GM12878 (cell line): ENCODE results near the gene APBB1IP. TPM values are rescaled to one million over a fixed set of nuclear protein-coding genes. Genes with fewer than 3 reads are reported as not detected.

Experiments
- ATAC-seq: fragments of 200-7000 bp; cut with Tn5 transposase; 3 replicates; pipeline ENCODE4 v1.9.1; 2020; ENCODE audit warnings: mild to moderate bottlenecking, moderate library complexity
- BruUV-seq: library from RNA; stranded (reverse); fragments of 400-500 nt; replicated peaks from 2 replicates; lab custom pipeline; 2021; lab: Mats Ljungman, UMichigan
- CTCF ChIA-PET: fragments of 300-600 bp; sonication (Branson Sonifier 250); formaldehyde crosslinking; extraction: SDS; loops from one replicate; lab custom pipeline; 2021; ENCODE audit warnings: inconsistent platforms; lab: Yijun Ruan, JAX
- POLR2A ChIA-PET: fragments of 350-600 bp; formaldehyde crosslinking; extraction: SDS; loops from one replicate; lab custom pipeline; 2021; ENCODE audit warnings: inconsistent platforms; lab: Charles Lee
- RAD21 ChIA-PET: fragments of 300-600 bp; sonication (Branson Sonifier 250); formaldehyde crosslinking; loops from one replicate; lab custom pipeline; 2023; ENCODE audit warnings: antibody characterized with exemption; ENCODE audit not compliant: unreplicated experiment; lab: Charles Lee
- SMC1A ChIA-PET: fragments of 300-600 bp; sonication (Branson Sonifier 250); formaldehyde crosslinking; loops from one replicate; lab custom pipeline; 2023; ENCODE audit not compliant: unreplicated experiment, uncharacterized antibody; lab: Charles Lee
- DNase-seq: peaks from one replicate; pipeline ENCODE4 v3.0.0-alpha.2; 2011; ENCODE audit warnings: low read depth, low spot score
- FAIRE-seq: peaks from 3 replicates; lab custom pipeline; 2011; peaks lifted over from hg19 to GRCh38; lab: Jason Lieb, UNC
- H2AFZ ChIP-seq: 2 replicates; pipeline ENCODE4 v1.6.0; 2011; ENCODE audit warnings: low read depth, low read length, control low read depth; ENCODE audit not compliant: control insufficient read depth
- H3K27ac ChIP-seq: 2 replicates; pipeline ENCODE4 v1.5.1; 2011; ENCODE audit warnings: control low read depth; ENCODE audit not compliant: control insufficient read depth, insufficient read depth
- H3K27me3 ChIP-seq, 2 experiments: replicated peaks in 1 of 2; 2 replicates each; pipeline versions ENCODE4 v1.6.0 to v1.6.1; 2011; ENCODE audit warnings: low read length in 1 of 2; ENCODE audit not compliant: control insufficient read depth in 2 of 2, insufficient read depth in 2 of 2
- H3K36me3 ChIP-seq, 2 experiments: 2 replicates each; pipeline ENCODE4 v1.5.1; 2011; ENCODE audit warnings: low read length in 1 of 2; ENCODE audit not compliant: control insufficient read depth in 2 of 2, insufficient read depth in 2 of 2
- H3K4me1 ChIP-seq: 2 replicates; pipeline ENCODE4 v1.6.1; 2011; ENCODE audit warnings: mild to moderate bottlenecking, low read length, moderate library complexity, mixed read lengths; ENCODE audit not compliant: control insufficient read depth, insufficient read depth
- H3K4me2 ChIP-seq: 2 replicates; pipeline ENCODE4 v1.6.0; 2011; ENCODE audit warnings: control low read depth; ENCODE audit not compliant: control insufficient read depth, insufficient read depth
- H3K4me3 ChIP-seq: fragments of 200-600 bp; sonication (generic); 2 replicates; pipeline ENCODE4 v1.5.1; 2016
- H3K79me2 ChIP-seq: 2 replicates; pipeline ENCODE4 v1.6.0; 2011; ENCODE audit warnings: low read length; ENCODE audit not compliant: control insufficient read depth, insufficient read depth
- H3K9ac ChIP-seq: 2 replicates; pipeline ENCODE4 v1.8.0; 2011; ENCODE audit warnings: low read length, control low read depth, mixed read lengths; ENCODE audit not compliant: control insufficient read depth, insufficient read depth
- H3K9me3 ChIP-seq: replicated peaks from 3 replicates; pipeline ENCODE4 v1.5.1; 2011; ENCODE audit warnings: mild to moderate bottlenecking, low read length; ENCODE audit not compliant: control insufficient read depth, insufficient read depth
- H4K20me1 ChIP-seq: 2 replicates; pipeline ENCODE4 v1.6.0; 2011; ENCODE audit not compliant: control insufficient read depth, insufficient read depth
- BRCA1 ChIP-seq: IDR thresholded peaks from 2 replicates; pipeline ENCODE4 v1.6.1; 2011; ENCODE audit warnings: low read depth, low read length, improper control_type of control experiment
- FOXM1 ChIP-seq: IDR thresholded peaks from 2 replicates; pipeline ENCODE4 v1.6.1; 2012; ENCODE audit warnings: low read depth, mild to moderate bottlenecking, inconsistent platforms, low read length, moderate library complexity
- IKZF1 ChIP-seq: fragments of 450-650 bp; conservative IDR thresholded peaks from 2 replicates; pipeline ENCODE4 v1.6.1; 2017; ENCODE audit warnings: antibody characterized with exemption, mild to moderate bottlenecking
- NBN ChIP-seq: fragments of 450-650 bp; IDR thresholded peaks from 2 replicates; pipeline ENCODE4 v1.6.1; 2016
- NFXL1 ChIP-seq: fragments of 450-650 bp; IDR thresholded peaks from 2 replicates; pipeline ENCODE4 v1.6.1; 2017; ENCODE audit warnings: antibody characterized with exemption, mild to moderate bottlenecking, borderline replicate concordance
- RAD21 ChIP-seq: IDR thresholded peaks from 2 replicates; pipeline ENCODE4 v1.6.1; 2011; ENCODE audit warnings: mild to moderate bottlenecking, low read depth, low read length, moderate library complexity; ENCODE audit not compliant: insufficient read depth
- RB1 ChIP-seq: fragments of 450-650 bp; formaldehyde crosslinking; IDR thresholded peaks from 2 replicates; pipeline ENCODE4 v1.6.1; 2017; ENCODE audit warnings: mild to moderate bottlenecking, borderline replicate concordance
- SMC3 ChIP-seq: IDR thresholded peaks from 2 replicates; pipeline ENCODE4 v1.6.1; 2011; ENCODE audit warnings: low read length, improper control_type of control experiment, borderline replicate concordance
- YY1 ChIP-seq: IDR thresholded peaks from 2 replicates; pipeline ENCODE4 v1.6.1; 2011; ENCODE audit warnings: low read depth, mild to moderate bottlenecking, low read length
- WGBS: methylation state at CpG from one replicate; pipeline ENCODE4 v1.1.6; 2016; ENCODE audit warnings: low lambda C conversion rate; ENCODE audit not compliant: insufficient replicate concordance, insufficient coverage; ENCODE audit errors: missing lambda C conversion rate; 5-methylcytosine and 5-hydroxymethylcytosine counted together
- in situ Hi-C: fragments of 300-500 bp; cut with MboI; formaldehyde crosslinking; loops from 9 replicates; pipeline ENCODE4 v1.14.3; 2018; ENCODE audit warnings: mixed read lengths
- intact Hi-C: fragments of 100-400 bp; cut with micrococcal nuclease; formaldehyde crosslinking; loops from one replicate; pipeline ENCODE4 v1.14.2; 2022; ENCODE audit not compliant: unreplicated experiment
- polyA plus RNA-seq, 11 experiments: library from polyadenylated mRNA; depleted of rRNA in 4 of 11; unstranded in 6 of 11; stranded (reverse) in 5 of 11; fragments of >200 nt; fragmentation: Nextera tagmentation in 4 of 11; fragmentation: Illumina TruSeq in 1 of 11; extraction: Ambion mirVana in 4 of 11; extraction: Trizol in 1 of 11; gene quantifications; 1 replicate in 1 of 11; 2 replicates in 10 of 11; pipeline versions ENCODE4 v1.2.1 to v1.2.3, GENCODE V29; 2011 to 2016; ENCODE audit warnings: inconsistent platforms in 2 of 11, missing spikeins in 2 of 11, low read depth in 1 of 11
- total RNA-seq, 4 experiments: library from RNA; depleted of rRNA in 3 of 4; stranded (reverse); fragments of >200 nt in 3 of 4; fragmentation: Illumina TruSeq in 1 of 4; extraction: Trizol in 1 of 4; gene quantifications; 2 replicates each; pipeline versions ENCODE4 v1.2.1 to v1.2.3, GENCODE V29; 2013 to 2021
- TF ChIP-seq, protein P1 (sequence below), 3 experiments: IDR thresholded peaks in 2 of 3; conservative IDR thresholded peaks in 1 of 3; 2 replicates each; pipeline ENCODE4 v1.5.1; 2011; ENCODE audit warnings: low read depth in 3 of 3, low read length in 3 of 3, mild to moderate bottlenecking in 3 of 3, control low read depth in 2 of 3, moderate library complexity in 2 of 3, inconsistent platforms in 1 of 3, mixed read lengths in 1 of 3; ENCODE audit not compliant: control insufficient read depth in 2 of 3, insufficient read depth in 1 of 3; ENCODE audit errors: extremely low read depth in 1 of 3
- TF ChIP-seq, protein P2 (sequence below): fragments of 450-650 bp; IDR thresholded peaks from 2 replicates; pipeline ENCODE4 v1.6.1; 2017; ENCODE audit warnings: mild to moderate bottlenecking, moderate library complexity
- TF ChIP-seq, protein P3 (sequence below): IDR thresholded peaks from 2 replicates; pipeline ENCODE4 v1.6.1; 2012; ENCODE audit warnings: low read length, inconsistent platforms

The APBB1IP gene
- total and polyA plus RNA-seq, 10 of the 15 experiments (the other 5 are each of a cell fraction or from before 2014, with no cell fraction given): 7.3 to 67.4 (median 19.9) TPM

DNA sequence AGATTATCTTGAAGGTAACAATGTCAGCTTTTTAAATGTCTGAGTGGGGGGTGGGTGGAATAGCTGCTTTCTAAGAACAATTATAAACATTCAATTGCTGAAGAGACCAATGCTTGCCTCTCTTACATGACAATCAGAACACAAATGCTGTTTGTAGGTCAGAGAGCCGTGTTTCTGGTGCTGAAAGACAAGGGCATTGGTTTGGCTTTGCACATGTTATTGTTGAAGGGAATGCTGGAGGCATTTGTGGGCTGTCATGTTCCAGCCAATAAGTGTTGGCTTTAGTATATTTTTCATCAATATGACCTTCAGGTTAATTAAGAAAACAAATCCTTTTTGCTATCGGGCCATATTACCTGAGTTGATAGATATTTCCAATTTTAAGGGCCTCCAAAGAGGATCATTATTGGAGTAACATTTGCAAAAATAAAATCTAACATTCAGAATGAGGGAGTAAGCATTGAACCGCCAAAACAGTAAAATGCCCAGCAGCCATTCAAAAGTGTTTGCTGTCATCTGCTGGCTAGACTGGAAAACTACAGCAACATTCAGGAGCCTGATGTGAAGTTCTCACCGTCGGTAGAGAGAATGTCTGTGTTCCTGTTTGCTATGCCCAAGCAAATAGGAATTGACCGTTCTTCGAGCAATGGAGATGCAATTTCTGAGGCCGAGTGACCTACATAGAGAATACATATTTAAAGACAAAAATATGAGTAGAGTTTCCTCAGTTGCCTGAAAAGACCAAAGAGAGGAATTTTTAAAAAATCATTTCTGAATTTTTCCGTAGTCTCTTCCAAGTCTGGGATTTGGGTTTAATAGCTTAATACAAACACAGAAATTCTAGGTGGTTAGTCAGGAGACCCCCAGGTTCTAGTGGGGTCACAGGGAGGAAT lies 118.9 kb downstream of the APBB1IP start:
- intact Hi-C loops: loop anchor here (1.0 to 5.0 kb wide), 3 partner anchors 70 to 682 kb away; no protein-coding TSS in a partner anchor
- TF ChIP-seq NBN (0 out of 2 replicates have a peak, but pooled peaks have one; percentile 19), YY1 (peak; percentile 72; the same call in 1 of the 2 replicates), RAD21 (peak; percentile 99), FOXM1 (peak; percentile 56; the same call in 1 of the 2 replicates), RB1 (peak; percentile 39; the same call in 1 of the 2 replicates), BRCA1 (no peak), IKZF1 (no peak), SMC3 (peak; percentile 96), NFXL1 (no peak)
- TF ChIP-seq, protein P1, sequence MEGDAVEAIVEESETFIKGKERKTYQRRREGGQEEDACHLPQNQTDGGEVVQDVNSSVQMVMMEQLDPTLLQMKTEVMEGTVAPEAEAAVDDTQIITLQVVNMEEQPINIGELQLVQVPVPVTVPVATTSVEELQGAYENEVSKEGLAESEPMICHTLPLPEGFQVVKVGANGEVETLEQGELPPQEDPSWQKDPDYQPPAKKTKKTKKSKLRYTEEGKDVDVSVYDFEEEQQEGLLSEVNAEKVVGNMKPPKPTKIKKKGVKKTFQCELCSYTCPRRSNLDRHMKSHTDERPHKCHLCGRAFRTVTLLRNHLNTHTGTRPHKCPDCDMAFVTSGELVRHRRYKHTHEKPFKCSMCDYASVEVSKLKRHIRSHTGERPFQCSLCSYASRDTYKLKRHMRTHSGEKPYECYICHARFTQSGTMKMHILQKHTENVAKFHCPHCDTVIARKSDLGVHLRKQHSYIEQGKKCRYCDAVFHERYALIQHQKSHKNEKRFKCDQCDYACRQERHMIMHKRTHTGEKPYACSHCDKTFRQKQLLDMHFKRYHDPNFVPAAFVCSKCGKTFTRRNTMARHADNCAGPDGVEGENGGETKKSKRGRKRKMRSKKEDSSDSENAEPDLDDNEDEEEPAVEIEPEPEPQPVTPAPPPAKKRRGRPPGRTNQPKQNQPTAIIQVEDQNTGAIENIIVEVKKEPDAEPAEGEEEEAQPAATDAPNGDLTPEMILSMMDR (IDR thresholded peaks at IDR 0.05 in 2 of 3, conservative IDR thresholded peaks at IDR 0.05 in 1 of 3; ENCODE audit: control insufficient read depth in 2 of 3, extremely low read depth in 1 of 3, insufficient read depth in 1 of 3, low read depth in 3 of 3, low read length in 3 of 3): peak; percentile 87 to 96 (median 88)
- TF ChIP-seq, protein P2, sequence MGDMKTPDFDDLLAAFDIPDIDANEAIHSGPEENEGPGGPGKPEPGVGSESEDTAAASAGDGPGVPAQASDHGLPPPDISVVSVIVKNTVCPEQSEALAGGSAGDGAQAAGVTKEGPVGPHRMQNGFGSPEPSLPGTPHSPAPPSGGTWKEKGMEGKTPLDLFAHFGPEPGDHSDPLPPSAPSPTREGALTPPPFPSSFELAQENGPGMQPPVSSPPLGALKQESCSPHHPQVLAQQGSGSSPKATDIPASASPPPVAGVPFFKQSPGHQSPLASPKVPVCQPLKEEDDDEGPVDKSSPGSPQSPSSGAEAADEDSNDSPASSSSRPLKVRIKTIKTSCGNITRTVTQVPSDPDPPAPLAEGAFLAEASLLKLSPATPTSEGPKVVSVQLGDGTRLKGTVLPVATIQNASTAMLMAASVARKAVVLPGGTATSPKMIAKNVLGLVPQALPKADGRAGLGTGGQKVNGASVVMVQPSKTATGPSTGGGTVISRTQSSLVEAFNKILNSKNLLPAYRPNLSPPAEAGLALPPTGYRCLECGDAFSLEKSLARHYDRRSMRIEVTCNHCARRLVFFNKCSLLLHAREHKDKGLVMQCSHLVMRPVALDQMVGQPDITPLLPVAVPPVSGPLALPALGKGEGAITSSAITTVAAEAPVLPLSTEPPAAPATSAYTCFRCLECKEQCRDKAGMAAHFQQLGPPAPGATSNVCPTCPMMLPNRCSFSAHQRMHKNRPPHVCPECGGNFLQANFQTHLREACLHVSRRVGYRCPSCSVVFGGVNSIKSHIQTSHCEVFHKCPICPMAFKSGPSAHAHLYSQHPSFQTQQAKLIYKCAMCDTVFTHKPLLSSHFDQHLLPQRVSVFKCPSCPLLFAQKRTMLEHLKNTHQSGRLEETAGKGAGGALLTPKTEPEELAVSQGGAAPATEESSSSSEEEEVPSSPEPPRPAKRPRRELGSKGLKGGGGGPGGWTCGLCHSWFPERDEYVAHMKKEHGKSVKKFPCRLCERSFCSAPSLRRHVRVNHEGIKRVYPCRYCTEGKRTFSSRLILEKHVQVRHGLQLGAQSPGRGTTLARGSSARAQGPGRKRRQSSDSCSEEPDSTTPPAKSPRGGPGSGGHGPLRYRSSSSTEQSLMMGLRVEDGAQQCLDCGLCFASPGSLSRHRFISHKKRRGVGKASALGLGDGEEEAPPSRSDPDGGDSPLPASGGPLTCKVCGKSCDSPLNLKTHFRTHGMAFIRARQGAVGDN: no peak
- TF ChIP-seq, protein P3, sequence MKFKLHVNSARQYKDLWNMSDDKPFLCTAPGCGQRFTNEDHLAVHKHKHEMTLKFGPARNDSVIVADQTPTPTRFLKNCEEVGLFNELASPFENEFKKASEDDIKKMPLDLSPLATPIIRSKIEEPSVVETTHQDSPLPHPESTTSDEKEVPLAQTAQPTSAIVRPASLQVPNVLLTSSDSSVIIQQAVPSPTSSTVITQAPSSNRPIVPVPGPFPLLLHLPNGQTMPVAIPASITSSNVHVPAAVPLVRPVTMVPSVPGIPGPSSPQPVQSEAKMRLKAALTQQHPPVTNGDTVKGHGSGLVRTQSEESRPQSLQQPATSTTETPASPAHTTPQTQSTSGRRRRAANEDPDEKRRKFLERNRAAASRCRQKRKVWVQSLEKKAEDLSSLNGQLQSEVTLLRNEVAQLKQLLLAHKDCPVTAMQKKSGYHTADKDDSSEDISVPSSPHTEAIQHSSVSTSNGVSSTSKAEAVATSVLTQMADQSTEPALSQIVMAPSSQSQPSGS: 0 out of 2 replicates have a peak, but pooled peaks have one; percentile 15

More for the DNA sequence above, 118.9 kb downstream of the APBB1IP start:
- in situ Hi-C loops: loop anchor here (5.0 to 10.0 kb wide), 2 partner anchors 220 to 682 kb away; no protein-coding TSS in a partner anchor
- Histone ChIP-seq H3K27ac (no peak overlapping the region), H3K9me3 (no peaks in the 10 kb centered on the region; the same call in 2 of the 3 replicates), H3K27me3 (no peaks in the 10 kb centered on the region), H3K36me3 (peaks cover 10 to 23% of the 10 kb centered on the region in 2 experiments), H3K79me2 (no peaks in the 10 kb centered on the region), H3K4me3 (no peak overlapping the region), H4K20me1 (no peaks in the 10 kb centered on the region), H3K9ac (no peak overlapping the region), H3K4me1 (no peaks in the 10 kb centered on the region), H3K4me2 (no peak overlapping the region), H2AFZ (no peak overlapping the region)
- ATAC-seq (peak; percentile 72), FAIRE-seq (peak; percentile 95), DNase-seq (no peak)
- ChIA-PET RAD21 (interaction anchor here (0.8 to 6.4 kb wide), 7 partner anchors 53 to 681 kb away, joined by 3 to 45 read pairs (median 4); partner anchors contain the start of gene APBB1IP), POLR2A (interaction anchor here (0.6 kb wide), 1 partner anchor 252 kb away, joined by 3 read pairs; no protein-coding TSS in a partner anchor), CTCF (interaction anchor here (0.7 to 5.2 kb wide), 20 partner anchors 10 to 324 kb away, joined by 3 to 77 read pairs (median 3); no protein-coding TSS in a partner anchor), SMC1A (interaction anchor here (0.6 to 3.9 kb wide), 12 partner anchors 9 to 547 kb away, joined by 3 to 53 read pairs (median 4); no protein-coding TSS in a partner anchor)
- 41% methylated on average over 9 of the region's 9 CpGs for WGBS
- BruUV-seq: no TSS peak
